Activated CD4-positive, alpha-beta T cell treated with anti-CD3 and anti-CD28 coated beads, Interleukin-10, Interleukin-2, amounts not matched to agents 100 ng/mL and 50 ng/mL, durations not matched to agents 16 hours and 8 hours (primary cell): ENCODE data around the gene ZNF329.
"Not testable (repeated sequence)": the region's sequence is repeated elsewhere in the genome, so short reads cannot be mapped to it uniquely, and the experiment has no call there.

ENCODE experiments used
- DNase-seq: peaks from one replicate; pipeline ENCODE4 v3.0.0-alpha.2; 2020

The ZNF329 gene

GRCh38 chr19:58150328-58150921, at the start of gene ZNF329:
ZNF329 (minus strand) TSS chr19:58150789; CDS start chr19:58129503, 21,286 bp downstream.
- peak; percentile 89 for DNase-seq

- DNase-seq = no peak
Observed at GRCh38 chr19:58196901-58197616, 46.5 kb upstream of the ZNF329 start.

- no peak for DNase-seq
Observed at GRCh38 chr19:58183817-58184215, 33.2 kb upstream of the ZNF329 start.

- peak; percentile 94 for DNase-seq
Observed at GRCh38 chr19:58182989-58183816, 32.6 kb upstream of the ZNF329 start, which contains the start of gene ZNF274. ZNF274 (plus strand) TSS chr19:58183061; CDS start chr19:58183966, 905 bp downstream.

GRCh38 chr19:58182577-58182988, 32.0 kb upstream of the ZNF329 start:
- peak; percentile 83 for DNase-seq

GRCh38 chr19:58181902-58182576, 31.4 kb upstream of the ZNF329 start:
- DNase-seq = peak; percentile 62

GRCh38 chr19:58170860-58171259, 20.3 kb upstream of the ZNF329 start:
- no peak for DNase-seq

GRCh38 chr19:58166708-58167280, 16.2 kb upstream of the ZNF329 start:
- DNase-seq = no peak

- DNase-seq = no peak
Observed at GRCh38 chr19:58166268-58166667, 15.7 kb upstream of the ZNF329 start.

- DNase-seq = no peak
Observed at GRCh38 chr19:58157045-58157728, 6.6 kb upstream of the ZNF329 start.

- DNase-seq = peak; percentile 95
Observed at GRCh38 chr19:58154679-58155648, 4.4 kb upstream of the ZNF329 start.

- DNase-seq = no peak
Observed at GRCh38 chr19:58154287-58154678, 3.7 kb upstream of the ZNF329 start.

GRCh38 chr19:58153386-58153785, 2.8 kb upstream of the ZNF329 start:
- no peak for DNase-seq

- not testable (repeated sequence) for DNase-seq
Observed at GRCh38 chr19:58147475-58147874, 3.1 kb downstream of the ZNF329 start.

- no peak for DNase-seq
Observed at GRCh38 chr19:58145849-58146248, 4.7 kb downstream of the ZNF329 start.

GRCh38 chr19:58134244-58134643, 16.3 kb downstream of the ZNF329 start:
- no peak for DNase-seq

GRCh38 chr19:58129284-58129683, 21.3 kb downstream of the ZNF329 start:
- no peak for DNase-seq

GRCh38 chr19:58128041-58128685, 22.4 kb downstream of the ZNF329 start:
- DNase-seq = no peak

GRCh38 chr19:58123354-58123753, 27.2 kb downstream of the ZNF329 start:
- DNase-seq = no peak
